Activated naive CD4-positive, alpha-beta T cell treated with Interleukin-2 at 50 U/mL for 16 hours (primary cell): ENCODE results near the gene VAMP2.

Experiments
- DNase-seq: peaks from one replicate; pipeline ENCODE4 v3.0.0-alpha.2; 2020

Gene VAMP2, protein sequence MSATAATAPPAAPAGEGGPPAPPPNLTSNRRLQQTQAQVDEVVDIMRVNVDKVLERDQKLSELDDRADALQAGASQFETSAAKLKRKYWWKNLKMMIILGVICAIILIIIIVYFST

DNA sequence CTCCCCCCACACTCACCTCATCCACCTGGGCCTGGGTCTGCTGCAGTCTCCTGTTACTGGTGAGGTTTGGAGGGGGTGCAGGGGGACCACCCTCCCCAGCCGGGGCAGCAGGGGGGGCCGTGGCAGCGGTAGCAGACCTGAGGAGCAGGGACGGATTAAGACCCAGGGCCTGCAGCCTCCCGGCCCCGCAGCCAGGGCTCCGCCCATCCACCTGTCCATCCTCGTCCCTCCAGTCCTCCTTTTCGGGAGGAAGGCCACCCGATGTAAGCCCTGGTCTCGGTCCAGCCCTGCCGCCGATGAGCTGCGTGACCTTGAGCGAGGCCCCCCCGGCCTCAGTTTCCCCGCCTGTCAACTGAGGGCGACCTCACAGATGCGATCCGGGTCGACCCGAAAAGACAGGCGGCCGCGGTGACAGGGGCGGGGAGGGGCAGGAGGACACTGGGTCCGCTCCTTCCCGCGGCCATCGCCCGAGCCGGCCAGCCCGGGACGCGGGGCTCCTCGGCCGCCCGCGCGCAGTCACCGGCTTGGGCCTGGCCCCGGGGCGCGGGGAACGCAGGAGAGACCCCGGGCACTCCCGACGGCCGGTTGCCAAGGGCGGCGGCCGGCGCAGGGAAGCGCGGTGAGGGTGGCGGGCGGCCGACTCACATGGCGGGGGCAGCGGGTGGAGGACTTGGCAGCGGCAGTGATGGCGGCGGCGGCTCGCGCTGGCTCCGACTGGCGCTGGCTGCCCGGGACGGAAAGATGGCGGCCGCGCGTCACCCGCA is at the start of gene VAMP2:
VAMP2 (minus strand) TSS at position 716 of the 764 bp plus-strand sequence; CDS start at position 647, 69 bp downstream.
- DNase-seq: peak; percentile 85

GRCh38 chr17:8210761-8211458 is 48.2 kb upstream of the VAMP2 start:
- no peak for DNase-seq

- peak; percentile 94 for DNase-seq
Measured at GRCh38 chr17:8209907-8210760, 47.4 kb upstream of the VAMP2 start, which contains the start of gene AURKB. Gene AURKB (minus strand): TSS chr17:8210575. CDS start chr17:8210224, 351 bp downstream.

GRCh38 chr17:8206536-8206935 is 43.8 kb upstream of the VAMP2 start:
- no peak for DNase-seq

GRCh38 chr17:8204761-8205555 is 42.2 kb upstream of the VAMP2 start:
- DNase-seq: no peak

DNA sequence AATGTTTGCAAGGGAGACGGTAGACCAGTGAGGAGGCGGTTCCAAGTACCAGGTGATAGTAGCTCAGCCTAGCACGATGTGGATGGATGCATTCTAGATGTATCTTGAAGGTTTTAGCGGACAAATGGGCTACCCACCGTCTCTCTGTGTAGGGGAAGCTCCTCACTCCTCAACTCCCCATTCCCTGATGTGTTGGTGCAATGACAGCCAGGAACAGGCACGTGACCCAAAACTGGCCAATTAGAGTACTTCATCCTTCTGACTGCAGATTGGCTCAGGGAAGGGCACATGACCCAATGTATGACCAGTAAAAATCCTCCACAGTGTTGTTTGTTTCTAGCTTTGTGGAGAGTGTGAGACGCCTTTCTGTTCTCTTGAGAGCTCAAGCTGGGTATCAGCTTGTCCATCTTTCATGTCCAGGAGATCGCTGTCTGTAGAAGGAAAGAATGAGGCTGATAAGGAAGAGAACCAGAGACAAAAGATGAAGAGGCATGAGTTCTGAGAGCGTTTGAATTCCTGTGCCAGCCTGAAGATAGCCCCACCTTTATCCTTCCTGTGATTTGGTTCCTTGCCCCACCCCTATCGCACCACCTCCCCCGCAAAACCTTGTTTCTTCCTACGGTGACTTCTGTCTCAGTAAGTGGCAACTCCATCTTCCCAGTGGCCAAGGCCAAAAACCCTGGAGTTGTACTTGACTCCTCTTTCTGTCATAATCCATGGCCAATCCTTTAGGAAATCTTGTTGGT is 29.5 kb upstream of the VAMP2 start:
- DNase-seq: peak; percentile 51

GRCh38 chr17:8190506-8190905 is 27.8 kb upstream of the VAMP2 start:
- no peak for DNase-seq

DNA sequence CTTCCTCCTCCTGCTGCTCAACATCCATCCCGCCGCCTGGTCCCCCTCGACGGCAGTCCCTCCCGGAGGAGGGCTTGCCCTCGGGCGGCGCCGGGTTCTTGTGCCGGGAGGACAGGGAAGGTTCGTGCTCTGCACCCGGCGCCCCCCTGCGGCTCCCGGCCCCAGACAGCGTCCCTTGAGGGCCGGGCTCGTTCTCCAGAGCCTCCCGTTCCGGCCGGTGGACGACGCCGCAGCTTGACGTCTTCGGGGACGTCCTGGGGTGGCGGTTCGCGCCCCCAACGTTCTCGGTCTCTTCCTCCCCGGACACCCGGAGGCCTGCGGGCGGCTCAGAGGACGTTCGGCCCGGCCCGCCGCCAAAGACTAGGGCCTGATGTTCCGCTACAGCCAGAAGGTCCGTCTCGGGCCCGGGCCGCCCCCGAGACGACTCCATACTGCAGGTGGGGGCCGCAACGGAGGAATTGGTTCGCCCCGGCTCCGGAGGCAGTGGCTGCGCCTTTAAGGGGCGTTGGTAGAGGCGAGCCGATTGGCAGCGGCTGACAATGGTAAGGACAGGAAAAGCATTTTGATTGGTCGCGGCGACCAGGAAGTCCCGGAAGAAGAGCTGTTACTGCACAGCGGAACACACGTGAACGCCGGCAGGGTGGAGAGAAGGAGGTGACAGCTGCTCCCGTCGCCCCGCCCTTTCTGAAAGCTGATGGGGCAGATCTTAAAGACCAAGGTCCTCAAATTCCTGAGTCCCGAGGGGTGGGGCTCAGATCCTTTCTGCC is 27.1 kb upstream of the VAMP2 start, which contains the start of gene BORCS6:
BORCS6 (minus strand) TSS at position 470 of the 767 bp plus-strand sequence; CDS start at position 430, 40 bp downstream.
- DNase-seq: peak; percentile 95

GRCh38 chr17:8189041-8189710 is 26.4 kb upstream of the VAMP2 start:
- DNase-seq: peak; percentile 39

DNA sequence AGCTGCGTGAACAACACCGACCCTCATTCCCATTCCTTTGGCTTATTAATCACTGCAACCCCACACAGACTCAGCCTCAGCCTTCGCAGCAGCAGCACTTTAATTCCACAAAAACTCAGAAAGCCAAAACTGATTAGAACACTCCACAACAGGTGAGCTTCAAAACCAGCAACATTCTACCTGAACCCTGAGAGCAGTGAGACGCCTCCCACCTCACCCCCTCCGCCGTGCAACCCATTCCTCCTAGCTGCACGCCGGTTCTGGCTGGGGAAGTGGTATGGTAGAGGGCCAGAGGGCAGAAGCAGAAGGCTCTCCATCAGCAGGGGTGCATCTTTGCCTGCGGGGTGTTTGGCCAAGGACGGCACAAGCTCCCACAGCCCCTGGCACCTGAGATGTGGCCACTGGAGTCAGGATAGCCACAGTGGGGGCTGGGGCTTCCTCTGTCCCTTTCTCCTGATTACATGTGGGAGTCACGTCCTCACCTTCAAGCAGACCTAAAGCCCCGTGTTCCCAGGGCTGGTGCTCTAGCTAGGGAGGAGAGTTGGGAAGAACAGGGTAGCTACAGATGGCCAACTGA is 25.6 kb upstream of the VAMP2 start:
- peak; percentile 16 for DNase-seq

GRCh38 chr17:8187517-8188262 is 24.9 kb upstream of the VAMP2 start:
- DNase-seq: peak; percentile 90

- peak; percentile 92 for DNase-seq
Measured at GRCh38 chr17:8186787-8187516, 24.2 kb upstream of the VAMP2 start.

DNA sequence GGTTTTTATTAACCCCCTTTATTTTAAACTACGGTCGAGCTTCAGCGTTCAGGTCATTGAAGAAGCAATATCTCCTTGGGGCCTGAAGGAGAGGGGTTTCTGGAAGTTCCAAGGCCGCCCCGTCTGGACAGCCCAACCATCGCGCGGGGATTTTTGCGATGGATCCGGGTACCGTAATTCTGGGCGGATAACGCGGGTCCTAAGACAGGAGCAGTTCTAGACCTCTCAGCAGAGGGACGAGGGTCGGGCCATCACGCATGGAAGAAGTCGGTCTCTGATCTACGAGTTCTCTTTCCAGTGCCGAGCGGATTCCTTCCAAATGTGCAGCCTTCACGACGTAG is 23.7 kb upstream of the VAMP2 start:
- no peak for DNase-seq

DNA sequence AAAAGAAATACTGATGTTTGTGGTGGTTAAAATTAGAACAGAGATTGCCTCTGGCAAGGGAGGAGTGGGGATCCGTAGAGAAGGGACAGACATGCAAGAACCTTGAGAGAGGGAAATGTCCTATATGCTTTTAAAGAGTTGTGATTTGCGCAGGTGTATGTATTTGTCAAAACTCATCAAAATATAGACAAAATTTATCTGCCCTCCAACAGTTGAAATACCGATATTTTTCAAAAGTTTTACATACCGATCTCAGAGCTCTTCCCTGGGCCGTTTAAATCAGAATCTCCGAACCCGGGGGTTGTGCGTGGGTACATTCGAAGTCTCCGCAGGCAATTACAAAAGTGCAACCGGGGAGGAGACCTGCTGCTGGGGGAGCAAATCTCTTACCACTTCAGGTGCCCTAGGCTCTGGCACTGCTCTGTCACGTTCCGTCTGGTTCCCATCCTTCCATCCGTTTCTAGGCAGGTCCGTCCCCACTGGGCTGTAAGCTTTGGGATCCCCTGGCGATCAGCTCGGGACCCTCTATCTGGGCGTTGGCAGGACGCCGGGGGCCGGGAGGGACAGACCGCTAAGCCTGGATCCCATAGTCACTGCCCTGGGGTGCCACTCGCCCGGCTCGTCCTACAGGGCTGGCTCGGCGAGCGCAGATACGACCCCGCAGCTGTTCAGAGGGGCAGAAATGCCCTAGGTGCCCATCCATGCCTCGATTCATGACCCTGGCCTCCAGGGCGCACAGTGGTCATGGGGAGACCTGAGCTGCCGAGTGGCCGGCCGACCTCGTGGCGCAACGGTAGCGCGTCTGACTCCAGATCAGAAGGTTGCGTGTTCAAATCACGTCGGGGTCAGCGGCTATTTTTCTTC is 23.1 kb upstream of the VAMP2 start:
- DNase-seq: peak; percentile 91

- DNase-seq: no peak
Measured at GRCh38 chr17:8176998-8177731, 14.4 kb upstream of the VAMP2 start.
